Astrocyte (in vitro differentiated cells and primary cell): ENCODE data around the gene PAPPA2.

Experiments used
- EZH2 ChIP-seq: IDR thresholded peaks from 2 replicates; pipeline ENCODE4 v1.6.1; 2012; ENCODE audit warnings: mild to moderate bottlenecking, low read length, inconsistent platforms; ENCODE audit not compliant: insufficient read depth
- TF ChIP-seq, protein P1 (sequence below): IDR thresholded peaks from 2 replicates; pipeline ENCODE4 v1.5.1; 2011; ENCODE audit warnings: low read depth, mild to moderate bottlenecking, inconsistent platforms, low read length, moderate library complexity; ENCODE audit not compliant: insufficient read depth

DNA sequence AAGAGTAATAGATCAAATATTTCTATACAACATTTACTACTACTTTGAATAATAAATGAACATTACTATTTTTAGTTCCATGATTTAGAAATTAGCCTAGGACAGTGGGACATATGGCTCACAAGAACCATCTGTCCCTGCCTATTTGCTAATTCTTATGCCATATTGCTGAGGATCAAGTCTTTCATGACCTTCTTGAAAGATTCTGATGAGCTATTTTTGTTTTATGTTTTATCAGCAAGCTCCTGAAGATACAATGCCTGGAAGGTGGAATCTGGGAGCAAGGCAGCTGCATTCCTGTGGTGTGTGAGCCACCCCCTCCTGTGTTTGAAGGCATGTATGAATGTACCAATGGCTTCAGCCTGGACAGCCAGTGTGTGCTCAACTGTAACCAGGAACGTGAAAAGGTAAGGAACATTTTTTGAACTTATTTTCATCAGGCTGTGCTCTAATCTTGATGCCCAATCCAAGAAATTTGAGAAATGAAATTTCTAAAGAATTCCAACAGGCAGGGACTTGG lies 326.7 kb downstream of the PAPPA2 start:
- TF ChIP-seq, protein P1, sequence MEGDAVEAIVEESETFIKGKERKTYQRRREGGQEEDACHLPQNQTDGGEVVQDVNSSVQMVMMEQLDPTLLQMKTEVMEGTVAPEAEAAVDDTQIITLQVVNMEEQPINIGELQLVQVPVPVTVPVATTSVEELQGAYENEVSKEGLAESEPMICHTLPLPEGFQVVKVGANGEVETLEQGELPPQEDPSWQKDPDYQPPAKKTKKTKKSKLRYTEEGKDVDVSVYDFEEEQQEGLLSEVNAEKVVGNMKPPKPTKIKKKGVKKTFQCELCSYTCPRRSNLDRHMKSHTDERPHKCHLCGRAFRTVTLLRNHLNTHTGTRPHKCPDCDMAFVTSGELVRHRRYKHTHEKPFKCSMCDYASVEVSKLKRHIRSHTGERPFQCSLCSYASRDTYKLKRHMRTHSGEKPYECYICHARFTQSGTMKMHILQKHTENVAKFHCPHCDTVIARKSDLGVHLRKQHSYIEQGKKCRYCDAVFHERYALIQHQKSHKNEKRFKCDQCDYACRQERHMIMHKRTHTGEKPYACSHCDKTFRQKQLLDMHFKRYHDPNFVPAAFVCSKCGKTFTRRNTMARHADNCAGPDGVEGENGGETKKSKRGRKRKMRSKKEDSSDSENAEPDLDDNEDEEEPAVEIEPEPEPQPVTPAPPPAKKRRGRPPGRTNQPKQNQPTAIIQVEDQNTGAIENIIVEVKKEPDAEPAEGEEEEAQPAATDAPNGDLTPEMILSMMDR: no peak
- TF ChIP-seq EZH2: no peak
